Immature natural killer cell (primary cell): ENCODE measurements around the gene ULK1. TPM values are rescaled to one million over a fixed set of nuclear protein-coding genes. Genes with fewer than 3 reads are reported as not detected.

Experiments used
- DNase-seq, 3 donors: peaks; one replicate each; pipeline ENCODE4 v3.0.0; 2022; ENCODE audit warnings: mixed read lengths in 1 of 3
- H3K27ac Mint-ChIP-seq, 6 donors: one replicate each; pipeline ENCODE4 v1.8.0; 2020; ENCODE audit warnings: mixed read lengths in 6 of 6, mild to moderate bottlenecking in 5 of 6, inconsistent platforms in 4 of 6, moderate library complexity in 3 of 6
- H3K27me3 Mint-ChIP-seq, 3 donors: one replicate each; pipeline ENCODE4 v1.8.0; 2020 to 2021; ENCODE audit warnings: low read depth in 3 of 3, mild to moderate bottlenecking in 3 of 3, mixed read lengths in 3 of 3, moderate library complexity in 3 of 3, inconsistent platforms in 1 of 3
- H3K36me3 Mint-ChIP-seq, 3 donors: one replicate each; pipeline ENCODE4 v1.8.0; 2020; ENCODE audit warnings: mixed read lengths in 3 of 3, inconsistent platforms in 2 of 3, mild to moderate bottlenecking in 2 of 3
- H3K4me1 Mint-ChIP-seq, 2 donors: one replicate each; pipeline ENCODE4 v1.8.0; 2020; ENCODE audit warnings: inconsistent platforms in 2 of 2, mild to moderate bottlenecking in 2 of 2, mixed read lengths in 2 of 2, moderate library complexity in 1 of 2
- H3K4me3 Mint-ChIP-seq, 5 donors: one replicate each; pipeline ENCODE4 v1.8.0; 2020; ENCODE audit warnings: mild to moderate bottlenecking in 5 of 5, mixed read lengths in 5 of 5, inconsistent platforms in 3 of 5, moderate library complexity in 3 of 5
- H3K9me3 Mint-ChIP-seq, 6 donors: one replicate each; pipeline ENCODE4 v1.8.0; 2020; ENCODE audit warnings: mild to moderate bottlenecking in 6 of 6, mixed read lengths in 6 of 6, inconsistent platforms in 4 of 6, moderate library complexity in 3 of 6
- polyA plus RNA-seq, 3 donors: library from polyadenylated mRNA; unstranded; fragments of 300-500 nt; fragmentation: Illumina TruSeq; gene quantifications; one replicate each; pipeline ENCODE4 v1.2.3, GENCODE V29; 2021

ULK1 gene
- polyA plus RNA-seq, 3 donors from 2014 or later, result 0.36 to 1.2 TPM; not detected in 1

DNA sequence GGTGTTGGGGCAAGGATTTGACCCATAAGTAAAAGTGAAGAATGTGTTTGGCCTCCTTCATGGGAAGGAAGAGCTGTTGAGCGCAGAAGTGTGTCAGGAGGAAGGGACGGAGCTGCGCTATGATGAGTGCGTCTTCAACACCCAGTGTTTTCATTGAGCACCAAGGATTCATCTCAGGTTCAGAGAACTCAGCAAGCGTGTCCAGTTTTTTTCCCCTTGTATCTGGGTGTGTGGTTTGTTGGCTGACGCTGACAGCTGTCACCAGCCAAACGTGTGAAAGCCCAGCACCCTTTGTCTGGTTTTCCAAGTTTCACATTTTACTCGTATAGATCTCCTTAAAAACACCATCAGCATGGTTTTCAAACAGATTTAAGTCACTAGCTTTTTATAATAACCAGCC lies 67.6 kb downstream of the ULK1 start:
- peaks cover 0 to 4% (median 0%) of the 10 kb centered on the region in 3 donors for H3K27me3 Mint-ChIP-seq
- H3K4me3 Mint-ChIP-seq, result peak overlapping the region in 4 of 5 donors; percentile 5 to 57 (median 16)
- DNase-seq, result peak in 2 of 3 donors; percentile 10 to 13
- no peaks in the 10 kb centered on the region for H3K9me3 Mint-ChIP-seq
- peaks cover 59 to 71% of the 10 kb centered on the region in 2 donors for H3K4me1 Mint-ChIP-seq
- H3K27ac Mint-ChIP-seq, result peak overlapping the region; percentile 33 to 69 (median 48)
- peaks cover 0 to 12% (median 6%) of the 10 kb centered on the region in 3 donors for H3K36me3 Mint-ChIP-seq

GRCh38 chr12:131963381-131963780 lies 69.0 kb downstream of the ULK1 start:
- Mint-ChIP-seq H3K27me3 (peaks cover 0 to 4% (median 0%) of the 10 kb centered on the region in 3 donors), H3K27ac (peak overlapping the region in 4 of 6 donors; percentile 34 to 73 (median 56)), H3K4me1 (peaks cover 61 to 73% of the 10 kb centered on the region in 2 donors), H3K9me3 (no peaks in the 10 kb centered on the region), H3K4me3 (no peak overlapping the region), H3K36me3 (peaks cover 0 to 12% (median 6%) of the 10 kb centered on the region in 3 donors)
- no peak for DNase-seq

- Mint-ChIP-seq H3K27me3 (peaks cover 0 to 4% (median 0%) of the 10 kb centered on the region in 3 donors), H3K9me3 (no peaks in the 10 kb centered on the region), H3K4me1 (peaks cover 58 to 73% of the 10 kb centered on the region in 2 donors), H3K4me3 (peak overlapping the region in 1 of 5 donors; percentile 30), H3K27ac (peak overlapping the region in 4 of 6 donors; percentile 0 to 51 (median 26)), H3K36me3 (peaks cover 0 to 12% (median 6%) of the 10 kb centered on the region in 3 donors)
- no peak for DNase-seq
Observed at GRCh38 chr12:131965073-131965472, 70.7 kb downstream of the ULK1 start.

DNA sequence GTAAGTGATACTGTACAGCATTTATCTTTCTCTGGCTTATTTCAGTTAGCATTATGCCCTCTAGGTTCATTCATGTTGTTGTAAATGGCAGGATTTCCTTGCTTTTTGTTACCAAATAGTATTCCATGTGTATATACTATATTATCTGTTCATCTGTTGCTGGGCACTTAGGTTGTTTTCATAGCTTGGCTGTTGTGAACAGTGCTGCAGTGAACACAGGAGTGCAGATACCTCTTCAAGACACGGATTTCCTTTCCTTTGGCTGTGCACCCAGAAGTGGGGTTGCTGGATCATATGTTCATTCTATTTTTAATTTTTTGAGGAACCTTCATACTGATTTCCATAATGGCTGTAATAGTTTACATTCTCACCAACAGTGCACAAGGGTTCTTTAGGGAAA lies 76.8 kb downstream of the ULK1 start:
- H3K9me3 Mint-ChIP-seq, result no peaks in the 10 kb centered on the region
- peaks cover 32 to 53% of the 10 kb centered on the region in 2 donors for H3K4me1 Mint-ChIP-seq
- H3K27ac Mint-ChIP-seq, result peak overlapping the region in 1 of 6 donors; percentile 39
- no peaks in the 10 kb centered on the region for H3K36me3 Mint-ChIP-seq
- H3K4me3 Mint-ChIP-seq, result no peak overlapping the region
- no peak for DNase-seq
- H3K27me3 Mint-ChIP-seq, result peaks cover 0 to 1% (median 0%) of the 10 kb centered on the region in 3 donors

Other genes with a start within 250 kb of the ULK1 start
- gene SFSWAP, start 183.5 kb upstream of the ULK1 start, polyA plus RNA-seq, result 10 to 100 TPM in 2 of 3 donors, 1 to 10 TPM in 1; 6.0 to 26.2 (median 16.6) TPM
- gene MMP17, start 66.2 kb upstream of the ULK1 start, polyA plus RNA-seq, result under 1 TPM in 1 of 3 donors, not detected in 2; 0.72 TPM
- gene PUS1, start 34.7 kb downstream of the ULK1 start, polyA plus RNA-seq, result 10 to 100 TPM in 1 of 3 donors, 1 to 10 TPM in 2; 4.4 to 14.5 (median 6.2) TPM
- 1 to 10 TPM in 1 of 3 donors, under 1 TPM in 2; 0.05 to 4.1 (median 0.74) TPM for gene EP400, start 55.3 kb downstream of the ULK1 start, polyA plus RNA-seq
- gene DDX51, start 249.7 kb downstream of the ULK1 start, polyA plus RNA-seq, result 1 to 10 TPM; 2.9 to 6.3 (median 5.0) TPM
- 10 to 100 TPM; 16.4 to 28.5 (median 17.2) TPM for gene NOC4L, start 249.8 kb downstream of the ULK1 start, polyA plus RNA-seq